Umbilical cord (tissue), 2 donors: ENCODE measurements around the gene CCDC142. TPM values are rescaled to one million over a fixed set of nuclear protein-coding genes. Genes with fewer than 3 reads are reported as not detected.
"Not testable (repeated sequence)": the region's sequence is repeated elsewhere in the genome, so short reads cannot be mapped to it uniquely, and the experiment has no call there.

Source experiments
- DNase-seq: peaks from one replicate; pipeline ENCODE4 v3.0.0-alpha.2; 2015; ENCODE audit warnings: low spot score
- total RNA-seq: library from RNA; depleted of rRNA; stranded (reverse); fragments of >200 nt; gene quantifications from one replicate; pipeline ENCODE4 v1.2.3, GENCODE V29; 2014; ENCODE audit warnings: low replicate concordance; ENCODE audit not compliant: insufficient read depth

Gene CCDC142
- total RNA-seq, 1 donor from 2014 or later, result 35.2 TPM

DNA sequence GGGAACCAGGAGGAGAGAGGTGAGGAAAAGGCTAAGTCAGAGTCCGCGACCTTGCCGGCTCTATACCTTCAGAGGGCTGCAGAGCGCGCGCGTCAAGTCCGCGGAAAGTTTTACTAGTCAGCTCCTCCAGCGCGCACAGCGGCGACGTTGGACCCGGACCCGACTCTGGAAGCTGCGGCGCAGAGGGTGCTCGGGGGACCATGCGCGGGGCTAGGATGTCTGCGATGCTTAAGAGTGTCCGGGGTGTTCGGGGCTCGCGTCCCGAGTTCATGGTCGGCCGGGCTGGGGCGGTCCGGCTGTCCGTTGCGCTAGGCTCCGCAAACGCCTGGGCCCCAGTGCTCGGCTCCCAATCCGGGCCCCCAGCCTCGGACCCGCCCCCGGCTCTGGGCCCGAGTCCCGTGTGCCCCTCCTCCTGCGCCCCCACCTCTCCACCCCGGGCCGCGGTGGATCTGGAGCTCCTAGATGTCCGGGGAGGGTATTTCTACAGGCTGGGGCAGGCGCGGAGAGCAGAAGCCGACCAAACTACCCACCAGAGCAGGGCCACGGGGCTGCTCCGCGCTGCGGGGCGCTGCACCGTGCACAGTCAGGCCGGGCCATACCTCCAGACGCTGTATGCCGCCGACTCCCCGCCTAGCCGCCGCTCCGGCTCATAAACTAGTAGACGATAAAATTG lies 16.6 kb upstream of the CCDC142 start, which contains the start of gene LBX2:
Gene LBX2, minus strand, starts transcription at position 337 of the 673 bp plus-strand sequence. Its CDS starts 66 bp downstream, at position 271.
- DNase-seq, result peak; percentile 28

DNA sequence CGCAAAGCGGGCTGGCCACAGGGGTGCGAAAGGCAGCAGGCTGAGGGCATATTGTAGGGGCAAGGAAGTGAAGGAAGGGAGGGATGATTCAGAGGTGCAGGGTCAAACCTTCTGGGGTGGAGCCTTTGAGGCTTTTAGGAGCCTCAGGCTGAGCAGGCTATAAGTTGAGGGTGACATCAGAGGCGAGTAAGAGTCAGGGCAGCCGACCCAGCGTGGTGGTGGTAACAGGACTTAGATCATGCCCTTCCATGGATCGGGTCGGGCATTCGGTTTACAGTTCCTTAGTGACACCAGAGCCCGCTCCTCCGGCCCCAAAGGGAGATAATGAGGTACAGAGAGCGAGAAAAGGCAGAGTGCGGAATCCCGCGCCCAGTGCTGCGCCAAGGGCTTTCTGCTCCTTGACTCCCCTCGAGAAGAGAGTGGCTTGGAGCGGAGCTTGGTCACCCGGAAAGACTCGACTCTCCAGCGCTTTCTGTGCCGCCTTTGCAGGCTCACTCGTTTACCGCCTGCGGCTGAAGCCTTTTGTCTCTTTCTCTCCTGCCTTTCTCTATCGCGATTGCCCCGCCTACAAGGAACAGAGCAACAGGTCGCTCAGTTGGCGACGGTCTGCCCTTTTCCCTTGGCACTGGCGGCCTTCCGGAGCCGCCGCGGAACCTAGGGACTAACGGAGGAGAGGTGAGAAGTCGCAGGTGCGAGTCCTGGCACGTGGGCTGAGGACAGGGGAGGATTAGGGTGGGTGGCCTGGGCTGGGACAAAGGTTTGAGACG lies 15.9 kb upstream of the CCDC142 start:
- DNase-seq, result no peak

DNA sequence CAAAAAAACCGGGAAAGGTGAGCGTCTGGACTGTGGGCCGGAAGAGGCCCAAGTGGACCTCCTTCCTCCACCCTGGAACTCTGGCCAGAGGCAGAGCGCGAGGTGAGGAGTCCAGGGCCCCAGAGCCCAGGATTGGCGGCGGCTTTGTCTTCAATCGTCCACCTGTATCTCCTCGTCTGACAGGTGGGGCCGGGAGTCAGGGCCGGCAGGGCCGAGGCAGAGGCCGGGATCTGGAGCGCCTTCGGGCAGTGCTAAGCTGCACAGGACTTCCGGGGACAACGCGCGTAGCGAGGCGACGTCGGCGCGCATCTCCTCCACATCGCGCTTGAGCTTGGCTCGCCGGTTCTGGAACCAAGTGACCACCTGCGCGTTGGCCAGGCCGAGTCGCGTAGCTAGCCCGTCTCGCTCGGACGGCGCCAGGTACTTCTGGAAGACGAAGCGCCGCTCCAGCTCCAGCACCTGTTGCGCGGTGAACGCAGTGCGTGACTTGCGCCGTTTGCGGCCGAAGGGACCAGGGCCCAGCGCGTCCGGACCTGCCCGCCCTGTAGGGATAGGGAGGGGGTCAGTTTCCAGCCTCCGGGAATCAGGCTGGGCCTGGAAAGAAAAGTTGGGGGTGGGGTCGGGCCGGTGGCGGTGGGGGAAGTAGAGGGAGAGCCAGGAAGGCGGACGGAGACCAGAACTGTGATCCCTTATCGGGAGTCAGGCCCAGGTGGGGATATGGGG lies 15.1 kb upstream of the CCDC142 start:
- DNase-seq, result no peak

DNA sequence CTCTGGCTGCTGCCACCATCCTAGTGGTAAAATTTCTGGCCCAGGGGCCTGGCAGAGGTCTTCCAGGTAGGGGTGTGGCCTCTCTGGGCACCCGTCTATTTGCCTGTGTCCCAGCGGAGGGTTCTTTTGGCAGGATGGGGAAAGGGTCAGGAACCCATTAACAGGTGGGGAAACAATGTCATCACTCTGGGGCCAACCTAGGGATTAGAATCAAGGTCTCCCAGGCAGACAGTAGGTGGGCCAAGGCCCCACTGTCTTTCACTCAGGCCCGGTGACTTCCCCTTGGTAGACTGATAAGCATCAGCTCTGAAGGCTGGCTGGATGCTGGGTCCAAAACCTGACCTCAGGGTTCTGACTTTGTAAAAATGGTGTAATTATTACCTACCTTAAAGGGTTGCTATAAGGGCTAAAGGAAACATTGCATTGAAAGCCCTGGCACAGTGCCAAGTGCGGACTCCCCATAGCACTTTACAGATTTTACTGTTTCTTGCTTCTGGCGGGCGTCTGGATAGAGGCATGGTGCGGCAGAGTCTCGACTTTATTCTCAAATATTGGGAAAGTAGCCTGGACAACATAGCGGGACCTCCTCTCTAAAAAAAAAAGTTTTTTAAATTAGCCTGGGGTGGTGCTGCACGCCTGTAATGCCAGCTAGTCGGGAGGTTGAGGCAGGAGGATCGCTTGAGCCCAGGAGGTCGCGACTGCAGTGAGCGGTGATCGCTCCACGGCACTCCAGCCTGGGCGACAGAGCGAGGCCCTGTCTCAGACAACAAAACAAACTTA lies 14.4 kb upstream of the CCDC142 start:
- DNase-seq, result no peak

DNA sequence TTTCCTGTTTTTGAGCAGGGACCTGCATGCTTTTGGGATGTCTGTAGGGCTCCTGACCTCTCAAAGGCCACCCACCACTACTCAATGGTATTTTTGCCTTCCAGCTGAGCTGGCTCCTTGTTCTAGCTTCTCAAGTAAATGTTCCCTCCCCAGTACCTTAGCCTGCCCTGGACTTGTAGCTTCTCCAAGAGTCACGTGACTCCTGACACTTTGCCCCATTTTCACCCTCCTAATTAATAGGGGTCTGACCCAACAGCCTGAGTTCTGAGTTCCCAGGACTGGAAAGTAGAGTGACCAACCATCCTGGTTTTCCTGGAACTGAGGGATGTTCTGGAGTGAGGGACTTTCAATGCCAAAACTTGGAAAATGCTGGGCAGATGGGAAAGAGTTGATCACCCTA lies 12.6 kb upstream of the CCDC142 start:
- DNase-seq, result no peak

DNA sequence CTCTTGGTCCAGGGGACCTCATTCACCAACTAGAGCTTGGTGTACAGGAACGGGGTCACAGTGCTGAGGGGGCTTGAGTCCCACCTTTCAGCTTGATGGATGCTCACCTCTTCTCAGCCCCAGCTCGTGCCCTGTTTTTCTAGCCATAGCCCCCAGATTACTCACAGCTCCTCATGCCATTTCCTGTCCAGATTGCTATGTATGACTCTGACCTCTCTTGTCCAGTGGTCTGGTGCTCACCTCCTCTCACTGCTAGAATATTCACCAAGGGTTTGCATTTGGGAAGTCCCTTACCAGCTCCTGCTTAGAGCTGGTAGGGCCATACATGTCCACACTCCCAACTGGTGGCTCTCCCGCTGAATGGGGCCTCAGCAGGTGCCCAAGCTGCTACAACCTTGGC lies 10.7 kb upstream of the CCDC142 start:
- DNase-seq, result no peak

DNA sequence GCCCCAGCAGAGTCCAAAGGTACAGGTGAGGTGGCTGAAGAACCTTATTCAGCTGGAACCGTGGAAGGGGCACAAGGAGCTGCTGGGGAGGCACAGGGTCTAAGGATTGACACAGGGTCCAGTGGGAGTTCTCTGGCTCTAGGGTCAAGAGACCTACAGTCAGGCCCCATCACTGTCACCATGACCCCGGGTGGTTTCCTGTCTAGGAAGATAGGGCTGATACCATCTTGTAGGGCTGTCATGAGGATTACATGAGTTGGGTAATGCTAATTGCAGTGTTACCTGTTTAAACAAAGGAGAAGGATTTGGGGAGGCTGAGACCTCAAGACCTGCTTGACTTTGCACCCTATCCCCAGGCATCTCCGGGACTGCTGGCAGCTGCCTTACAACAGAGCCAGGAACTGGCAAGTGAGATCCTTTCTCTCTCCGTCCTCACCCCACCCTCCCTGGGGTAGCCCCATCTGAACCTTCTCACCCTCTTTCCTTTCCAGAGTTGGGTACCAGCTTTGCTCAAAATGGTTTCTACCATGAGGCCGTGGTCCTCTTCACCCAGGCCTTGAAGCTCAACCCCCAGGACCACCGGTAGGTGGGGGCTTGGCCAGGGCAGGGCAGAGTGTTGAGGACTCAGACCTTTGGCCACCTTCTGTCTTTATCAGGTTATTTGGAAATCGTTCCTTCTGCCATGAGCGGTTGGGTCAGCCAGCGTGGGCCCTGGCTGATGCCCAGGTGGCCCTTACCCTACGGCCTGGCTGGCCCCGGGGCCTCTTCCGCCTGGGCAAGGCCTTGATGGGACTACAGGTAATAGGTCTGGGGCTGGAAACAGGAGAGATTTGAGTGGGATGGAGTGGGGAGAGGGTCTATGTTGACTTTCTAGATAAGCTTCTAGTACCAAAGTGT lies 9.1 kb upstream of the CCDC142 start:
- no peak for DNase-seq

DNA sequence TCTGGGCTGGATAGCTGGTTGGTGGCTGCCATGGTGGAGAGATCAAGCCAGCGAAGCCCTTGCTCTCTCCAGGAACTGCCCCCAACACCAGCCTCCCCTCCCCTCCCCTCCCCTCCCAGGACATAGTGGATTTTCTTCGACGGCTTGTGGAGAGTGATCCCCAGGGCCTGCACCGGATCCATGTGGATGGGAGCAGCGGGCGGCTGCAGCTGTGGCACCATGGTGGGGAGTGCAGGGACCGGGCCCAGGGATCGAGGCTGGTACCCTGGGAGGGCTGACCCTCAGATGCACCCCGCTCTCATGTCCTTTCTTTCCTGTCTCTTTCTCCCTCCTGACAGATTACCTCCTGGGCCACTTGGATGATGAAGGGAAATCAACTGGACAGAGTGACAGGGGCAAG lies 7.1 kb upstream of the CCDC142 start:
- DNase-seq, result no peak

DNA sequence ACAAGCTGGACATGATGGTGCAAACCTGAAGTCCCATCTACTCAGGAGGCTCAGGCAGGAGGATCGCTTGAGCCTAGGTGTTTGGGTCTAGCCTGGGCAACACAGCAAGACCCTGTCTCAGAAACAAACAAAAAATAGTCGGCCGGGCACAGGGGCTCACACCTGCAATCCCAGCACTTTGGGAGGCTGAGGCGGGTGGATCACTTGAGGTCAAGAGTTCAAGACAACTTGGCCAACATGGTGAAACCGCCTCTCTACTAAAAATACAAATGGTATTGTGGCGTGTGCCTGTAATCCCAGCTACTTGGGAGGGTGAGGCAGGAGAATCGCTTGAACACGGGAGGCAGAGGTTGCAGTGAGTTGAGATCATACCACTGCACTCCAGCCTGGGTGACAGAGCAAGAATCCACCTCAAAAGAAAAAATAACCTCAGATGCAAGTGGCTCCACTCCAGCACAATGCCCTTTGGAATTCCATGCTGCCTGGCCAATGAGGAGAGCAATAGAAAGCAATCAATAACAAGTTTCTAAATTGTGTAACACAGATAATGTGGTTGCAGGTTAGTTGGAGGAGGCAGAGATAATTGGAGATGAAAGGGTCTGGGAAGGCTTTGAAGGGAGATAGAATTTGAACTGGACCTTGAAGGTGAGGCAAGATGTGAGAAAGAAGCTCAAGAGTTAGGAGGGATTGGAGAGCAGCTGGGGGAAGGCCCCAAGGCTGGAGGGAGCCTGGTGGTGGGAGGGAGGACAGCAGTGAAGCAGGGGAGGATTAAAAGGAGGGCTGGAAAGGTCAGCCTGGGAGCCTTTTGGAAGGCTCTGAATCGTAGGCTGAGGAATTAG lies 6.1 kb upstream of the CCDC142 start:
- DNase-seq, result no peak

DNA sequence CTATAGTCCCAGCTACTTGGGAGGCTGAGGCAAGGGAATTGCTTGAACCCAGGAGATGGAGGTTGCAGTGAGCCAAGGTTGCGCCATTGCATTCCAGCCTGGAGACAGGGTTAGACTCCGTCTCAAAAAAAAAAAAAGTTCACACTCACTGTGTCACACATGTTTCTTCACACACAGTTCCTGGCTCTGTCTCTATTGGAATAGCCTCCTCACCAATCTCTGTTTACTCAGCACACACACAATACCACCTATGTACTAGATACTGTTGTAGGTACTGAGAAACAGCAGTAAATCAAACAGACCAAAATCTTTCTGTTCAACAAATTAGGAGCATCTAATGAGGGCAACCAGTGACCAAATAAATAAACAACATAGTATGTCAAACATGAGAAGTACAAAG lies 3.3 kb upstream of the CCDC142 start:
- DNase-seq, result no peak

DNA sequence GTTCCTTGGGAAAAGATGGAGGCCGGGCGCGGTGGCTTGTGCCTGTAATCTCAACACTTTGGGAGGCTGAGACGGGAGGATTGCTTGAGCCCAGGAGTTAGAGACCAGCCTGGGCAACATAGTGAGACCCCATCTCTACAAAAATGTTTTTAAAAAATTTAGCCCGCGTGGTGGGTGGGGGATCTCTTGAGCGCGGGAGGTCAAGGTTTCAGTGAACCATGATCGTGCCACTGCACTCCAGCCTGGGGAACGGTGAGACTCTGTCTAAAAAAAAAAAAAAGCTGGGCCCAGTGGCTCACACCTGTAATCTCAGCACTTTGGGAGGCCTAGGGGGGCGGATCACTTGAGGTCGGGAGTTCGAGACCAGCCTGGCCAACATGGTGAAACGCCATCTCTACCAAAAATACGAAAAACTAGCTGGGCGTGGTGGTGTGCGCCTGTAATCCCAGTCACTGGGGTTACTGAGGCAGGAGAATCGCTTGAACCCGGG lies 922 bp upstream of the CCDC142 start:
- not testable (repeated sequence) for DNase-seq

DNA sequence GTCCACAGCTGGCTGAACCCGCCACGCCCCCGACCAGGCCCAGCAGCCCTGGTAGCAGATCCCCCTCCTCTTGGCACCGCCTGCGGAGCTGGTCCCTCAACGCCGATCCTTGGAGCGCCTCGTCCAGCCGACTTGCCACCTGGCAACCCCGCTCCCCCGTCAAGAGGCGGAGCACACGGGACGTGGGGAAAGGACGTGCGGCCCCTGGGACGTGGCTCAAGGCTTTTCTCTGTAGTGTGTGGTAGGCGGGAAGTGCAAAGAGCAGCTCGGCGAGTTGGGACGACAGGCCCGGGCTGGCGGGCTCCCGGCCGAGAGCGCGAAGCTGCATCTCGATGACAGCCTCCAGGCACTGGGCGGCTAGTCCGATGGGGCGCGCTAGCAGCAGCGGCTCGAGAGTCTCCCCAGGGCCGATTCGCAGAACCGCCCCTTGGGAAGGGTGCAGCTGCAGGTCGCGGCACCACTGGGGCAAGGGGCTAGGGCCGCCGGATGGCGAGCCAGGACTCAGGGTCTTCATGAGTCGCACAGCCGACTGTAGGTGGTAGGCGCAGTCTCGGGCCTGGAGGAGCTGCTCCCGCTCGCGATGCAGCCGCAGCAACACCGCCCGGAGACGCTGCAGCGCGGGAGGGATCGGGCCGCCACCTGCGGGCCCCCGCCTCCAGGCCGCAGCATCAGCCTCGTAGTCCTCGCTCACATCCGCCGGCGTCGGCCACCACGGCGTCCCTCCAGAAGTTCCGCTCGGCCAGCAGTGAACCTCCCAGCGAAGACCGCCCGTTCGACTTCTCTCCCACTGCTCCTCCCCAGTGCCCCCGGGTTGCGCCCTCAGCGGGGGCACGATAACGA lies 617 bp downstream of the CCDC142 start:
- DNase-seq, result no peak

DNA sequence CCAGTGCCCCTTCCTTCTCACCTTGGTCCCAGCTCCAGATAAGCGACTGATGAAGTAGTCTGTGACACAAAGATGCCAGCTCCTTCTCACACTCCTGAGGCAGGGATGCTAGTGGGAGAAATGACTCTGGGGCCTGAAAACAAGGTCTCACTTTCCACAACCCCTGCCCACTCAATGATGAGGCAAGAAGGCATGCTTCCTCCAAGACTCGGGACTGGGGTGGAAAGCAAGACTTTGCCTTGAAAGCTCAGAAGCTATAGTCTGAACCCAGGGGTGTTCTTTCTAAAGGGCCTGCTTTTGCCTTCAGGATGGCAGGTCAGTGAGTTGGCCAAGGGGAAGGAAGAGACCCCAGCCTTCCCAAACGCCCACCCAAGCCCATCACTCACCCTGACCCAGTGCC lies 1.4 kb downstream of the CCDC142 start:
- no peak for DNase-seq

DNA sequence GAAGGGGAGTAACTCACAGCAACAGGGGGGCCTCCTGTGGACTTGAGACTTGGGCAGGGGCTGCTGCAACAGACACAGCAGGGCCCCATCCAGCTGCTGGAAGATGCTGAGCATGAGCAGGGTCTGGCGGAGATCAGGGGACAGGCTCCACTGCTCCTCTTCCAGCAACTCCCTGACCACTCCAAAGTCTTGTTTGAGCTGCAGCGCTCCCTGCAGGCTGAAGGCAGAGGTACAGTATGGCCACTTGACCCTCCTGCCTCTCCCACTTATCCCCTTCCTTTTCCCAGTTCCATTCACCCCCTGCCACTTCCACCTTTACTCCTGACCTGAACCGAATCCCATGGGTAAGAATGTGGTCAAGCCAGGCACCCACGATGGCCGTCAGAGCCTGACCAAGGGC lies 7.9 kb downstream of the CCDC142 start:
- no peak for DNase-seq

DNA sequence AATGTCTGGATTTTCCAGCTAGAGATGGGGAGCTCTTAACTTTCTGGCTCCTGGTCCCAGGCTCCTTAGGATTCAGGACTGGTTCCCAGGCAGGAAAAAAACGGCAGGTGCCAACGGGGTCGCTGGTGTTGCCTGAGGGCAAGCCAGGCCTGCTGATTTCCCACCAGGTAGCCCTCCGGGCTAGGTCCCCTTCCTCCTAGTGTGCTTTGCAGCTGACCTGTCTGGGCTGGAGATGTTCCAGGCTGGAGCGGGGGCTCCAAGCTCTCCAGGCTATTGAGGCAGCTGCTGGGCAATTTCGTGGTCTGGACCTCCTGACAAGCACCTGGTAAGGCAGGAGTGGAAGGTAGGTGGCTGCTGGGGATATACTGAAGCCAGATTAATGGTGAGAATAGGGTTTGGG lies 8.3 kb downstream of the CCDC142 start:
- no peak for DNase-seq

DNA sequence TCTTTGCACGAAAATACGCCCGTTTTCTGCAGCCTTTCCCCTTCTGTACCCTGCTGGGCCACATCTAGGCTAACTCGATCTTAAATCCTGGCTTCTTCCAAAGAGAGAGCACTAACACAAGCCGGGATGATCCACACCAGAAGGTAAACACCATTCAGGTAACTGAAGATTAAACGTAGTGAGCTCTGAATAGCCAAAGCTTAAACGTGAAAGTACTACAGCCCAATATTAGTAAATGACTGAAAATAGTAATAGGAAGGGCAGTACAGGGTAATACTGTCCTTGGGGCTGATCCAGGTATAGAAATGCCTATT lies 9.9 kb downstream of the CCDC142 start:
- DNase-seq, result no peak

DNA sequence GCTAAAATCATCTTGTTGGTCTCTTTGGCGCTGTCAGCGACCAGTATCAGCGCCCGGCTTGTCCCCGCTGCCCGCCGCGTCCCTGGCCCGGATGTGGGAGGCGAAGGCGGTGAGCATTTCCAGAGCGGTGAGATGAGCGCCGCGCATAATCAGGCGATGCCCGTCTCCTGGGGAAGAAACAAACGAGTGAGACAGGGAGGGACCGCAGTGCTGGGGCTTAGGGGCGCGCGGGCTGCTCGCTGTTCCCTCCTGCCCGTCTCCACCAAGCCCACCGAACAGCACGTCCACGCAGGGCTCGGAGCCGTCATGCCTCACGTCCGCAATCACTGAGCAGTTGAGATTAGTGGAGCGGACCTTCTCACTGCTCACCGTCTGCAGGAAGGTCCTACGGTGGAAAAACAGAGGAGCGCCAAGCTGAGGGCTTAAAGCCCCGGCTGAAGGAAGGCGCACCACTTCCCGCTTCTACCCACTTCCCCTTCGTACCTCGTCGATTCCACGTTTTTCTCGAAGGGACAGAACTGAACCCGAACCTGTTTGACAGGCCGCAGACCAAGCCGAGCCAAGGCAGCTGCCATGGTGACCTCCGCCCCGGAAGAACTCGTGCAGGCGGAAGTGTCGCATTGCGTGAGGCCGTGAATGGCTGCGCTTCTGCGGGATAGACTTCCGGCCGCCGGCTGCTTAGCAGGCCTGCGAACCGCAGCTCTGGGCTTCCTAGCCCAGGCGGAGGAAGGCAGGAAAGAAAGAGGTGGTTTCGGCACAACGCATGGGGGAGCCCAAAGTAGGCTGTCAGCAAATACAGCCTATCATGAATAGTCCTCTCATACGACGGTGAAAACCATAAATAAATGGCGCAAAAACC lies 10.5 kb downstream of the CCDC142 start, which contains the start of gene MRPL53:
Gene MRPL53, minus strand, starts transcription at position 595 of the 859 bp plus-strand sequence. Its CDS starts 20 bp downstream, at position 575.
- peak; percentile 97 for DNase-seq
